HG03060 (cell line): ENCODE data around the gene LSM12.

ENCODE experiments used
- ATAC-seq: cut with Tn5 transposase; IDR thresholded peaks from one replicate; pipeline ENCODE4 v1.9.1; 2021; ENCODE audit warnings: low read depth, moderate number of reproducible peaks; ENCODE audit not compliant: unreplicated experiment

The LSM12 gene

DNA sequence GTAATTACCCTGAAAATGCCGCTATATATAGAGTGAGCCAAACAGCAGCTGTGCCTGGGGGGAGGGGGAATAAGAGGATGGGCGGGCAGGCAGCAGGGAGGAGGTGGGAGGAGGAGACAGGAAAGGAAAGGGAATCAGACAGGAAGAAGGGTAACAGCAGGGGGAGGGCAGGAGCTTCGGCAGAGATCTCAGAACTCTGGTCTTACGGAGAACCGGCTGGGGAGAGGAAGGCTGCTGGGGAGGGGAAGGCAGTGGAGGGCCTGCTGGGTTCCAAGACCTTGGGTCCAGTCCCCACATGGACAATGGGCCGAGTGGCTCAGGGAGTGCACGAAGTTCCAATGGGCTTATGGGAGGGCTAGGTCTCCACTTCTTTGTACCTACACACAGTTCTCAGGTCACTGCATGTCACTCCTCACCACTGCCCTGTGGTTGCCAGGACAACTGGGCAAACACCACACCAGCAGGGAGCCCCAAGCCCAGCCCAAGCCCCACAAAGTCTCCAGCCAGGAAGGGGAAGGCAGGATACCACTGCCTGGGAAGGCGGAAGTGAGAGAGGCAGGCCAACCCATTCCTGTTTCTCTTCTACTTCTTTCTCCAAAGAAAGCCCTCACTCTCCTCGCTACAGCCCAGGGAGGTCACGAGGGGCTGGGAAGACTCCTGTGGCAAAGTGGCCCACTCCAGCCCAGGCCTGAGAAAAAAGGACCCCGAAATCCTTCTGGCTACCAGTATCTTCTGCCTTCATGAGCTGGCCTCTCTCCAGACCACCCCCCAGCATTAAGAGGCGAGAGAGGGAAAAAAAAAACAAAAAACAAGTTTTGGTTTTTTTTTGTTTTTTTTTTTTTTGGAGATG, 29.4 kb upstream of the LSM12 start:
- no peak for ATAC-seq

DNA sequence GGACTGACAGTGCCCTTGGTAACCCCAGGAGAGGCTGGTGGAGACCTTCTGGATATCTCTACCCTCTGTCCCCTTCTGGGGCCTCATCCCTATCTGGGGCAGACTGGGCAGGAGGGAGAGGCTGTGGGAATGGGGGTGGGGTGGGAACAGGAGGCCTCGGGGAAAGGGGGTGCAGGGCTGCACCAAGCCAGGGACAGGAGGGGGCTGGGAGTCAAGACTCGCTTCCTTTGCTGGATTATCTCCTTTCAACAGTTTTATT, 28.8 kb upstream of the LSM12 start:
- no peak for ATAC-seq

DNA sequence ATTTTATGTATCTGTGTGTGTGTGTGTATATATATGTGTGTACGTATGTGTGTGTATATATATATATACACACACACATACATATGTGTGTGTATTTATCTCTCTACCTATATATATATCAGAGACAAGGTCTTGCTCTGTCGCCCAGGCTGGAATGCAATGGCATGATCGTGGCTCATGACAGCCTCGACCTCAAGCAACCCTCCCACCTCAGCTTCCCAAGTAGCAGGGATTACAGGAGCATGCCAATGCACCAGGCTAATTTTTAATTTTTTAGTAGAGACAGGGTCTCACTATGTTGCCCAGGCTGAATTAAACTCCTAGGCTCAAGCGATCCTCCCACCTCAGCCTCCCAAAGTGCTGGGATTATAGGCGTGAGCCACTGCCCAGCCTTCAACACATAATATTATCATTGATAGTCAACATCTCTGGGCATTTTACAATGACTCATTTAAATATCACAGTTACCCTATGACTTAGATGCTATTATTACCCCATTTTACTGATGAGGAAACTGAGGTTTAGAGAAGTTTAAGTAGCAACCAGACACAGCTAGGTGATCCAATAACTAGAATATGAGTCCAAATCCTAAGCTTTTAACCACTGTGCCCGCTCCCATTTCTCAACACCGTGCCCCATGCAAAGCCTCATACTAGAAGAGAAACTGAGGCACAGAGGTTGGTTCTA, 28.4 kb upstream of the LSM12 start:
- no peak for ATAC-seq

DNA sequence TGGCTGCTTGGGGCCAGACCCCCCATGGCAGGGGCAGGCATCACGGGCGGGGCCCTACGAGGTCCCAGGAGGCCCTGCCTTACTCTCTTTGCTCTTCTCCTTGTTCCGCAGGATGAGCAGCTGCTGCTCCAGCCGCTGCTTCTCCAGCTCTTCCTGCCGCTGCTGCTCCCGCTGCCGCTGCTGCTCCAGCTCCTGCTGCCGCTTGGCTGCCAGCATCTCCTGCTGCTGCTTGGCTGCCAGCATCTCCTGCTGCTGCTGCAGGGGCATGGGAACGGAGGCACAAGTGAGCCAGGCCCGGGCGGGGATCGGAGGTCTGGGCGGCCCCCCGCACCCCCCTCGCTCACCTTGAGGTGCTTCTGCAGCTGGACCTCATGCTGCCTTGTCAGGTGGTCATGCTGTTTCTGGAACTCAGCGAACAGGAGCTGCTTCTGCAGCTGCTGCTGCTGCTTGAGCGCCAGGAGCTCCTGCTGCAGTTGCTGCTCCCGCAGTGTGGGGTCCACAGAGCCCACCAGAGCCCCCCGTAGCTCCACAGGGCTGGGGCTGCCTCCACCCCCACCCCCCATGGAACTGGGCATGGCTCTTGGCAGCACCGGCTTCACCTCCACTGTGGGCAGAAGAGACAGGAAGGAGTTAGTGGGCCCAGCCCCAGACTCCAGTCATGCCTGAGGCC, 26.9 kb upstream of the LSM12 start:
- ATAC-seq: no peak

DNA sequence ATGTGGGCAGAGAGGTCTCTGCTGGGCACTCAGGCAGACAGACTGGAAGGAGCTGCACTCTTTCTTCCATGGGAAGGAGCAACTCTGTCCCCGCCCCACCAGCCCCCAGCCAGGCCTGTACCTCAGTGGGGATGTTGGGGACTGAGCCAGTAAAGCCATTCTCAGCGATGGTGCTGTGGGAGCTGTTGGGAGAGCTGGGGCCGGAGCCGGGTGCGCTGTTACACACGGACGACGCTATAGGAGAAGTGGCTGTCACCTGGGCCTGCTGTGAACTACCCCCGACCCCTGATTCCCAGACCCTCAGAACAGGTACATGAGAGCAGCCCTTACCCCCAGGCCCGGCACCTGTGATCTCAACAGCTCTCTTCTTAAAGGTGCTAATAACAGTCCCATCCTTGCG, 25.6 kb upstream of the LSM12 start:
- ATAC-seq: no peak

DNA sequence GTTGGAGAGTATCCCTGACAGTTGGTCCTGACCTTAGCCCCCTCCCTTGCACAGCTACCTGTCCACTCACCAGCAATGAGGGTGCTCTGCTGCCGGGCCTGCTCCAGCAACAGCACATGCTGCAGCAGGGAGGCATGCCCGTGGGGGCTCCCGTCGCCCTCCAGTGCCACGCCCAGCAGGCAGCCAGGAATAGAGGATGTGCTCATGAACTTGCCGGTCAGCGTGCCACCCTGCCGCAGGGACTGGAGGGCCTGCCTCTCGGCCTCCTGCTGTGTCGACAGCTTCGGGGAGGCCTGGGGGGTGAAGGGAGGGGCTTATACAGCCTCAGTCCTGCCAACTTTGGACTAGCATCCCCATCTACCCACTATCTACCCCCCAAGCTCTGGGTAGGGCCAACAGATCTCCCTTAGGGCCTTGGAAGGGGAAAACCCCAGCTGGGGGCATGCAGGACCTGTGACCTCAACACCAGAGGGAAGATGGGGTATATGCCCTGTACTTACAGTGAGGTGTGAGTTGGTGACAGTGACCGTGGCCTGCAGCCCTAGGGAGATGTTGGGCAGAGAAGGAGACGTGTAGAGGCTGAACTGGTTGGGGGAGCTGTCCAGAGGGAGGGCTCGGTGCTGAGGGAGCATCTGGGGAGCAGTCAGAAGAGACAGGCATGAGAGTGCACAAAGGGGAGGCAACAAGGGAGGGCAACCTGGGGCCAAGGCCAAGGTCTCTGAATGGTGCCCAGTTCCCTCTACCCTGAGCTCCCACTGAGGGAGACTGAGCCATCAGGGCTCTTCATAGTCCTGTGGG, 24.9 kb upstream of the LSM12 start:
- no peak for ATAC-seq

DNA sequence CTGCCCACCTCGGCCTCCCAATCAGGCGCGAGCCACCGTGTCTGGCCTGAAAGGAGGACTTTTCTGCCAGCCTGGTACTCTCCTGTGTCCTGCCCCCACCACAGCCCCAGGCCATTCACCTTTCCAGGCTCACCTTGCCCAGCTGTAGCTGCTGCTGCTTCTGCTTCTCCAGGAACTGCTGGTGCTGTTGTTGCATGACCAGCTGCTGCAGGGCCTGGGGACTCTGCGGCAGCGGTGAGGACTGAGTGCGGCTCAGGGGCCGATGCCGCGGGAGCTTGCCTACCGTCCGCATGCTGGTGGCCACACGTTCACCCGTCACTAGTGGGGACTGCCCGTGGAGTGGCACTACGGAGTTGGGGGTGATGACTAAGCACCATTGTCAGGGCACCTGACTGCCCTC, 21.8 kb upstream of the LSM12 start:
- ATAC-seq: no peak

DNA sequence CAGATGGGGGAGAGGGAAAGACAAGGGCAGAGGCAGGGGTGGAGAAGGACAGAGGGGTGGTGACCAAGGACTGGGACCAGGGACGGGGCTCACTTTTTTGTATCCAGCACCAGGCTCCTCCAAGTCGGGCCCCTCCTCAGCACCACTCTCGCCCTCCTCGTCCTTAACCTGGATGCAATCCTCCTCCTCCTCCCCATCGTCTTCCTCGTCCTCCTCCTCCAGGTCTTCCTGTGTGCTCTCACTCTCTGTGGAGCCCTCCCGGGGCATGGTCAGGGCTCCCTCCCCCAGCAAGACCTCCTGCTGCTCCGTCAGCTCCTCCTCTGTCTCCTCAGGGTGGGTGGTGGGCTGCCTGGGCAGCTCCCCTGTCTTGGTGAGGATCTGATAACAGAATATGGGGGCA, 20.8 kb upstream of the LSM12 start:
- no peak for ATAC-seq

DNA sequence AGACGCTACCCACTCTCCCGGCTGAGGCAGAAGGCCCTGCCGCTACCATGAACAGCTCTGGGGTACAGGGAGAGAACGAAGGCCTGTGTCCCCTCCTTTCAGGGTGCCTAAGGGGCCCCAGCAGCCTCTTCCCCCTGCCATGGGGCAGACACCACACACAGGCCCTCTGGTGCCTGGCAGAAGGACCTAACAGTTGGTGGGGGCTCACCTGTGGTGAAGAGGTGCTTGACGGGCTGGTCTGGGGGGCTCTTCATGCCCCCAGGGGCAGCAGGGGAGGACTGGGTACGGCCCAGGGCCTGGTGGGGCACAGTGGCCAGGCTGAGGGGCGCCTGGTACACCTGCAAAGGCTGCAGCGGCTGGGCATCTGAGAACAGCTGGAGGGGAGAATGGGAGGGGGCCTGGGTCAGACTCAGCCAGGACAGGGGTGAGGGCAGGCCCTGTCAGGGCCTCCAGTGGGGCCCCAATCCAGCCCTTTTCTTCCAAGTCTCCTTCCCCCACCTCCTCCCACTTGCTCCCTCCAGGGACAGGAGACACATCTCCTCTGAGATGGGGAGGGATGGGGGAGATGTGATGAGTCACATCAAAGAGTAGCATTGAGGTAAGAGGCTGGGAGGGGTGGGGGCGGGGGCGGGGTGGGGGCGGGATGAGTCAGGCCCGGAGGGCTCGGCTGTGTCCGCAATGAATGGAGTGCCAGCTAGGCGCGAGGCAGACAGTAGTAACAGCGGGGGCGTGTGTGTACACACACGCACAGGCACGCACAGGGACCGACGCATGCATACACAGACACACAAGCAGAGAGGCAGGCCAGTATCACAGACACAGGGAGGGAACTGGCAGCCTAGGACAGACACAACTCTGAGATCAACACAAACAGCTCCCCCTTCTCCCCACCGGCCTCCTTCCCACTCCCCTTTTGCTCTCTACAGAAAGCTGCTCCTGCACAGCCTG, 20.2 kb upstream of the LSM12 start:
- ATAC-seq: no peak

DNA sequence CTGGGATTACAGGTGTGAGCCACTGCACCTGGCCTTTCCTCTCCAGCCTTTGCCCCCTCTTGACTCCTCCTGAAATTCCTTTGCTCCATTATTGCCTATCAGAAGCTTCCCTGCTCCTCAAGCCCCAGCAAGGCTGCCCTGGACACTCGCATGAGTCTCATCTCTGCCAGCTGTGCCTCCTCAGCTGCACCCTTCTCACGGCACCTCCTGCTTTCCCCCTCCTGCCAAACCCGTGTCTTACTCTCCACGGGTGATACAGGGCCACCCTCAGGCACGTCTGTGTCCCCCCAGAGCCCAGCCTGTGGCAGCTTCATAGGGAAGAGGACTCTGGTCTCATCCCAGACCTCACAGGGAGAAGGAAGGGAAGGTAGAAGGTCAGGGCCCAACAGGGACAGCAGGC, 19.4 kb upstream of the LSM12 start:
- no peak for ATAC-seq

DNA sequence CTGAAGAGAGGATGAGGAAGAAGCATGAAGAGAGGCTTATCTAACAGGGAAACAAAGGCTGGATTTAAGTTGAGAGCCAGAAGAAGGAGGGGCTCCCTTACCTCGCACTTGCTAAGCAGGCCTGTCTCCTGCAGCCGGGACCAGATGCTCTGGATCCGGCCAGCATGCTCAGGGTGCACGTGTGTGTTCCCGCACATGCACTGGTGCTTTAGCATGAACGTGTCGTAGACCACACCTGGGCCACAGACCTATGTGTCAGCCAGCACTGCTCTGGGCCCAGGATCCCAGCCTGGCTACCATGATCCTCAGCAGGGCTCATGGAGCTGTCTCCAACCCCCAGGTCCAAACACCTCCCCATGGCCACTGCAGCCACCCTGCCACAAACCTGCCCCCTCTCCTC, 18.4 kb upstream of the LSM12 start:
- no peak for ATAC-seq

DNA sequence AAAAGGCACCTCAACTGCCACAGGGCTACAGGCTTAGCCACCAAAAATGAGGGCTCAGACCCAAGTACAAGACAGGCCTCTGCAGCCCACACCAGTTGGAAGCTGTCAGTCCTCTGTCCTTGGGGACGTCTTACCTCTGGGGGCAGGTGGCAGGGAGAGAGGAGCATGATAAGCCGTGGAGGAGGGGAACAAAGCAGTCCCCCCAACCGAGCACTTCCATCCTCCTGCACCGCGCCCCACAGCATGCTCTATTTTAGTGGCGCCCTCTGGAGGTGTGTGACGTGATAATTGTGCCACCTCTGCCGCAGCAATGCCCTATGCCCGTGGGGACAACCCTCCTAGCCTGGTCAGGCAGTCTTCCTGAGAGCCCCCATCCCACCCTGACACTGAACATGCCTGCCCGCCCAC, 17.7 kb upstream of the LSM12 start:
- ATAC-seq: no peak

DNA sequence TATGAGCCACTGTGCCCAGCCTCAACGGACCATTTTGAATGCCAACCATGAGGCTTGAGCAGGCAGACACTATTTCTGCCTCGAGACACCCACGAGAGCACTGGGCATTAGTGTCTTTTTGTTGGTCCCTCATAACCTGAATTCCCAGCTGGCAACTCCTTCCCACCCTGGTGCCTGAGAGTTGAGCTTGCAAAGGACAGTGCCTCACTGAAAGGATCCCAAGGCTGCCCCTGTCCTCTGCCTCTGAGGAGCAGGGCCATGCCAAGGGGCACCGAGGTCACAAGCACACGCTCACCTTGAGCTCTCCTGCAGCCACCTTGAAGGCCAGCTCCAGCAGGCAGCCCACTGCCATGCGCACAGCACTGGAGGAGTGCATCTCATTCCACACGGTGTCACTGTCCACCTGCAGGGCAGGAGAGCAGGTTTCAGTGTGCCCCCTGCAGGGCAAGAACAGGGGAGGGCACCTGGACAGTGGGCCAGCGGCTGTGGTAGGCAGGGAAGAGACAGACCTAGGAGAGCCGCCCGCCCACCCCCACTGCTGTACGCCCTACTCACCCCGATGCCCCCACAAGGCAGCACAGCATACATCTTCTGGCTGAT, 16.9 kb upstream of the LSM12 start:
- ATAC-seq: no peak

DNA sequence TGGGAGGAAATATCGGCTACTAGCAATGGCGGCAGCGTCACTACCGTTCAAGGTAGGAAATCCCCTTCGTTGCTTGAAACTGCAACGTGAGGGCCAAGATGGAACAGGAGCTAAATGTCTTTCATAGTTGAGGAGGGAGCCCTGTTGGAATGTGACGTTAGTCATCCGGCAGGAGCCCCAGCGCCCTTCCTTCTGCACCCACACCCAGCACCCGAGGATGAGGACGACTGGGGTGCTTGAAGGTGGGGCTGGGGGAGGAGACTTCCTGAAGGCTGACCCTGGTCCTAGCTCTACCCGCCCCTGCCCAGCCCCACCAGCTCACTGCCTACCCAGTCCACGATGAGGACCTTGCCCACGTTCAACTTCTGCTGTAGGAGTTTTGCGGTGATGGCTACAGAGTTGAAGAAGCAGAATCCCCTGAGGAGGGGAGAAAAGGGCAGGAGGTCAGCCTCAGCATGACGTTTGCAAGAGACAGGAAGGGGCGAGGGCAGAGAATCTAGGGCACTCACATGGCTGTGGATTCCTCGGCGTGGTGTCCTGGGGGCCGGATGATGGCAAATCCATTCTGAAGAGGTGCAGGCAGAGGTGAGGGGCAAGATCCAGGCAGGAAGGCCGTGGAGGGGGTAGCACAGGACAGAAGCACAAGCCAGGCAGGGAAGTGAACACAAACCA, 15.9 kb upstream of the LSM12 start:
- ATAC-seq: no peak

DNA sequence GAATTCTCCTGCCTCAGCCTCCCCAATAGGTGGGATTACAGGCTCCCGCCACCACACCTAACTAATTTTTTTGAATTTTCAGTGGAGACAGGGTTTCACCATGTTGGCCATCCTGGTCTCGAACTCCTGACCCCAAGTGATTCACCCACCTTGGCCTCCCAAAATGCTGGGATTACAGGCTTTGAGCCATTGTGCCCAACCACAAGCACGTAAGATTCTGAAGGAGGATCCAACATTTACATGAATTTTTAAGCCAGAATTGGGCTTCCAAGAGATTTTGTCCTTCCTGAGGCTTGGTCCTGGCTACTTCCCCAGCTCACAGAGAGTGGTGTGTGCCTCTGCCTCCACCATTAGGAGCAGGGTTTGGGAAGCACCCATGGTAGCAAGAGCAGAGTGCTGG, 15.2 kb upstream of the LSM12 start:
- ATAC-seq: no peak

DNA sequence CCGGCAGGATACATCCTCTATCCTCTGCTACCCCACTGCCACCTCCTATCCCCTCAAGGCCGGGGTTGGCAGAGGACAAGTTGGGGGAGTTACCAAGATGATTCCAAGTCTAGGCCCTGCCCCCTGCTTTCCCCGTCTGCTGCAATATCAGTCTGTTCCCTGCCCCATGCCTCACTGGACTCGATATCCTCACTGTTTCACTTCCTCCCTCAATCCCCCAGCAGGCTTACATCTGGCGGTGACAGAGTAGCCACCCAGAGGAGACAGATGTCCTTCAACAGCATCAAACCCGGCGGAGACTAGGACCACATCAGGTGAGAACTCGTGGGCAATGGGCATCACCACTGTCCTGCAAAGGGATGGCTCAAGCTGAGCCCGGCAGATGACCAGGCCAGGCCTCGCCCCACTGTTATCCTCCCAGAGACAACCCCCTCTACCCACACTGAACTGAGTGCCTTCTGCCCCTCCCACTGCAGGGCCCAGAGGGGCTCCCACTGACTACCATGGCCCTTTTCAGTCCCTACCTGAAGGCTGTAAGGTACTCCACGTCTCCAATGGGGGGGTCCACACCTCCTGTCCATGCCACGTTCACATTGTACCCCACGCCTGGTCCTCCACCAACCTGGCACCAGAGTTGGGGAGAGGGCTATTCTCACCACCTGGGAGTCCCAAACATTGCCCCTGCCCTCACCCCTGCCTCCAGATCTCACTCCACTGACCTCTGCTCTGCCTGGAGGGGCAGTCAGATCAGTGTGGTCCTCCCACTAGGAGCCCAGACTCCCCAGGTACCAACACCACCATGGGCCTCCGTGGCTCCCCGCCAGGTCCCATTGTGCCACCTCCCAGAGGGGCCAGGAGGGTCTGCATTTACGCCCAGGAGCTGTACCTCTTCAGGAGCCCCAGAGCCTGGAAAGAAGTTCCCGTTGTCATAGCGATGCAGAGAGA, 13.7 kb upstream of the LSM12 start:
- ATAC-seq: no peak

DNA sequence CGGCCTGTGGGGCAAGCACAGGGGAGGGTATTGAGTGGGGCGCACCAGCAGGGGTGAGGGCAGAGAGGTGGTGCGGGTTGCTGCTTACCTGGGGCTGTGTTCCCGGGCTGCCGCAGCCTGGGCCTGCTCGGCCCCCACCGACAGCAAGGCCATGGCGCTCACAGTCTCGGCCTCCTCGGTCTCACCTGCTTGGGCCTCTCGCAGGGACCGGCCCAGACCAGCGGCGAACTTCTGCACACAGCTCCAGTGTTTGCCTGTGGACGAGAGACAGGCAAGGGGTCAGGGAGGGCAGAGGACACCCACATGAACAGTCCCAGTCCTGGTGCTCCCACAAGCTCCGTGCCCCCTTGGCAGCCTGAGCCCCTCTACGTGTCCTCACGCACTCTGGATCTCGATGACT, 11.9 kb upstream of the LSM12 start:
- ATAC-seq: no peak

DNA sequence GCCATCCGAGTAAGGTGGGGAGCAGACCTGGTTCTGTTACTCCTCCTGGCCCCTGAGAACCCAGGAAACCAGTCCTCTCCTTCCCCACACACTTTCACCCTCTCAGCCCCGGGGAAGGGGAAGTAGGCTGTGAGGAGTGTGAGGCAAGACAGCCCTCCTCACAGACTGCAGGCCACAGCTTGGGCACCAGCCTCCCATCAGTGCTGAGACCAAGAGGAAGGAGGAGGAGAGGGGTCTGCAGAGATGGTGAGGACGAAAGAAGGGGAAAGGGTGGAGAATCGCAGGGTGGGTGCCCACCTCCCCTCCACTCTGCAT, 11.1 kb upstream of the LSM12 start:
- ATAC-seq: no peak
